HepG2 (cell line): ENCODE data around the gene GLIS2. TPM values are rescaled to one million over a fixed set of nuclear protein-coding genes. Genes with fewer than 3 reads are reported as not detected.
A peak's percentile ranks its signal among the peaks of the same experiment; 100 is the strongest.

Source experiments
- EZH2 ChIP-seq: conservative IDR thresholded peaks from 2 replicates; pipeline ENCODE4 v1.6.1; 2012; ENCODE audit warnings: mild to moderate bottlenecking, low read depth, low read length, moderate library complexity
- FOSL2 ChIP-seq: sonication (generic); formaldehyde crosslinking; IDR thresholded peaks from 2 replicates; pipeline ENCODE4 v1.4.0; 2020; ENCODE audit warnings: missing genetic modification reagents
- JDP2 ChIP-seq: sonication (generic); formaldehyde crosslinking; IDR thresholded peaks from 2 replicates; pipeline ENCODE4 v1.8.1; 2022; ENCODE audit warnings: missing genetic modification reagents, borderline replicate concordance
- JUNB ChIP-seq: sonication (generic); formaldehyde crosslinking; IDR thresholded peaks from 2 replicates; pipeline ENCODE4 v1.8.0; 2022; ENCODE audit warnings: missing genetic modification reagents, mild to moderate bottlenecking, borderline replicate concordance
- ZMYM3 ChIP-seq: sonication (generic); formaldehyde crosslinking; IDR thresholded peaks from 2 replicates; pipeline ENCODE4 v1.5.1; 2020; ENCODE audit warnings: mild to moderate bottlenecking, missing genetic modification reagents
- ZNF230 ChIP-seq: sonication (generic); formaldehyde crosslinking; IDR thresholded peaks from 2 replicates; pipeline ENCODE4 v1.4.0; 2020; ENCODE audit warnings: mild to moderate bottlenecking, missing genetic modification reagents
- ZNF33A ChIP-seq: sonication (generic); formaldehyde crosslinking; IDR thresholded peaks from 2 replicates; pipeline ENCODE4 v1.5.1; 2020; ENCODE audit warnings: missing genetic modification reagents, mild to moderate bottlenecking, moderate library complexity, borderline replicate concordance
- ZNF432 ChIP-seq: sonication (generic); formaldehyde crosslinking; IDR thresholded peaks from 2 replicates; pipeline ENCODE4 v1.5.0; 2020; ENCODE audit warnings: missing genetic modification reagents, mild to moderate bottlenecking, borderline replicate concordance
- ZNF496 ChIP-seq: sonication (generic); formaldehyde crosslinking; IDR thresholded peaks from 2 replicates; pipeline ENCODE4 v1.8.1; 2023; ENCODE audit warnings: mild to moderate bottlenecking, moderate library complexity, missing genetic modification reagents; ENCODE audit not compliant: insufficient replicate concordance
- ZNF605 ChIP-seq: sonication (generic); formaldehyde crosslinking; IDR thresholded peaks from 2 replicates; pipeline ENCODE4 v1.8.0; 2022; ENCODE audit warnings: mild to moderate bottlenecking, missing genetic modification reagents
- ZNF792 ChIP-seq: IDR thresholded peaks from 2 replicates; pipeline ENCODE4 v1.6.1; 2016
- polyA plus RNA-seq, 8 experiments: library from polyadenylated mRNA; depleted of rRNA in 3 of 8; stranded (reverse) in 7 of 8; unstranded in 1 of 8; fragments of >200 nt; fragmentation: Illumina TruSeq in 4 of 8; extraction: Trizol in 4 of 8; gene quantifications; 2 replicates each; pipeline versions ENCODE4 v1.2.1 to v1.2.3, GENCODE V29; 2011 to 2016; ENCODE audit warnings: low read depth in 4 of 8, missing spikeins in 1 of 8, mixed read lengths in 1 of 8; ENCODE audit not compliant: insufficient read depth in 1 of 8
- total RNA-seq, 5 experiments: library from RNA; depleted of rRNA; stranded (reverse); fragments of >200 nt; fragmentation: Illumina TruSeq; extraction: Trizol; gene quantifications; 2 replicates each; pipeline ENCODE4 v1.2.3, GENCODE V29; 2016; ENCODE audit warnings: low read depth in 1 of 5
- TF ChIP-seq, protein P1 (sequence below): sonication (generic); formaldehyde crosslinking; IDR thresholded peaks from 2 replicates; pipeline ENCODE4 v1.4.0; 2020; ENCODE audit warnings: mild to moderate bottlenecking, missing genetic modification reagents
- TF ChIP-seq, protein P2 (sequence below), 2 experiments: sonication (generic) in 1 of 2; formaldehyde crosslinking in 1 of 2; IDR thresholded peaks; 2 replicates each; pipeline versions ENCODE4 v1.4.0 to v1.6.1; 2018 to 2020; ENCODE audit warnings: missing genetic modification reagents in 2 of 2, borderline replicate concordance in 1 of 2, low read depth in 1 of 2, mild to moderate bottlenecking in 1 of 2, missing biosample characterization in 1 of 2
- TF ChIP-seq, protein P3 (sequence below): sonication (generic); formaldehyde crosslinking; IDR thresholded peaks from 2 replicates; pipeline ENCODE4 v1.4.0; 2020; ENCODE audit warnings: missing genetic modification reagents, mild to moderate bottlenecking, borderline replicate concordance
- TF ChIP-seq, protein P4 (sequence below): sonication (generic); formaldehyde crosslinking; IDR thresholded peaks from 2 replicates; pipeline ENCODE4 v1.4.0; 2020; ENCODE audit warnings: missing genetic modification reagents
- TF ChIP-seq, protein P5 (sequence below): sonication (generic); formaldehyde crosslinking; IDR thresholded peaks from 2 replicates; pipeline ENCODE4 v1.9.0; 2022; ENCODE audit warnings: low read depth, missing genetic modification reagents
- TF ChIP-seq, protein P6 (sequence below): sonication (generic); formaldehyde crosslinking; conservative IDR thresholded peaks from 2 replicates; pipeline ENCODE4 v1.4.0; 2020; ENCODE audit warnings: missing genetic modification reagents

Gene GLIS2
- total and polyA plus RNA-seq, 2 of the 13 experiments (the other 11 are each of a cell fraction or from before 2014, with no cell fraction given): 0.28 to 0.29 TPM

DNA sequence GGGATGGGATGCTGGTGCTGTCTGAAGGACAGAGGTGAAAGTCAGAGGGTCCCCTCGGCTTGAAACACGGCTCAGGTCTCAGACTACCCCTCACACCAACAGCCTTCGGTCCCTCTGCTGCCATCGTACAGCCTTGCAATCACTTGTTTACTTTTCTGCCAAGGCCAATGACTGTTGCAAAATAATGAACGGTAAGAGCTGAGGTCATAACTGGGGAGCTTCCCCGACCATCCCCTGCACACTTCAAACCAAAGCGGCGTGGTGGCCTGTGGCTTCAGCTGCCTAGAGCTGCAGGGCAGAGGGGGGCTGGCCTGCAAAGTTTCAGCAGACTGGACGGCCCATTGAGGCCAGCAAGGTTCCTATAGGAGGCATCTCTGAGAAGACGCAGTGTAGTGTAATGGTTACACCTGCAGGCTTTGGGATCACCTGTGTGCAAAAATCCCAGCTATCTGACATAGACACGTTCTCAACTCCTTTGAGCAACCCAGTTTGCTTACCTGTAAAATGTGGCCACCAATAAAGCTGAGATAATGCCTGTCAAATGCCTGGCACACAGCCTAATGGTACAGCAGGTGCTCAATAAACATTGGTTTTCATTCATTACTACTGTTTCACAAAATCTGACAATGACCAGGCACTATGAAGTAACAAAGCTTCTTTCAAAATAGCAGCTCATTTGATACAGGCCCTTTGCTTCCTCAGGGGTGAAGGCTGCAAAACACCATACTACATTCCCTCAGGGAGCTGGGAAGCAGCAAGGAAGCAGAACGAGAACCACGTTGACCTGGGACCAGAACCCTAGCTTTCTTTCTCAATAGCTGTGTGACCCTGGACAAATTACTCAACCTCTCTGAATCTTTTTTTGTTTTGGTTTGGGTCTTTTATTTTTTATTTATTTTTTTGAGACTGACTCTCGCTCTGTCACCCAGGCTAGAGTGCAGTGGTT, 30.2 kb downstream of the GLIS2 start (continued):
- TF ChIP-seq, protein P1, sequence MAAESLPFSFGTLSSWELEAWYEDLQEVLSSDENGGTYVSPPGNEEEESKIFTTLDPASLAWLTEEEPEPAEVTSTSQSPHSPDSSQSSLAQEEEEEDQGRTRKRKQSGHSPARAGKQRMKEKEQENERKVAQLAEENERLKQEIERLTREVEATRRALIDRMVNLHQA (CRISPR knock-in tag): no peak
- TF ChIP-seq ZNF432: no peak
- TF ChIP-seq, protein P2, sequence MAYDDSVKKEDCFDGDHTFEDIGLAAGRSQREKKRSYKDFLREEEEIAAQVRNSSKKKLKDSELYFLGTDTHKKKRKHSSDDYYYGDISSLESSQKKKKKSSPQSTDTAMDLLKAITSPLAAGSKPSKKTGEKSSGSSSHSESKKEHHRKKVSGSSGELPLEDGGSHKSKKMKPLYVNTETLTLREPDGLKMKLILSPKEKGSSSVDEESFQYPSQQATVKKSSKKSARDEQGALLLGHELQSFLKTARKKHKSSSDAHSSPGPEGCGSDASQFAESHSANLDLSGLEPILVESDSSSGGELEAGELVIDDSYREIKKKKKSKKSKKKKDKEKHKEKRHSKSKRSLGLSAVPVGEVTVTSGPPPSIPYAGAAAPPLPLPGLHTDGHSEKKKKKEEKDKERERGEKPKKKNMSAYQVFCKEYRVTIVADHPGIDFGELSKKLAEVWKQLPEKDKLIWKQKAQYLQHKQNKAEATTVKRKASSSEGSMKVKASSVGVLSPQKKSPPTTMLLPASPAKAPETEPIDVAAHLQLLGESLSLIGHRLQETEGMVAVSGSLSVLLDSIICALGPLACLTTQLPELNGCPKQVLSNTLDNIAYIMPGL (CRISPR knock-in tag; IDR thresholded peaks at IDR 0.05; ENCODE audit: borderline replicate concordance in 1 of 2, low read depth in 1 of 2): peak in 1 of 2 experiments; percentile 50; a peak in 1 of 4 replicates
- TF ChIP-seq ZNF230: peak; percentile 29; the same call in 1 of the 2 replicates
- TF ChIP-seq ZNF33A (CRISPR knock-in tag): no peak
- peak; percentile 84; the same call in 1 of the 2 replicates for TF ChIP-seq ZNF792
- TF ChIP-seq JUNB (CRISPR knock-in tag): no peak; the same call in 1 of the 2 replicates
- no peak for TF ChIP-seq ZNF605 (CRISPR knock-in tag)
- TF ChIP-seq JDP2: no peak
- no peak for TF ChIP-seq ZNF496
- TF ChIP-seq, protein P3, sequence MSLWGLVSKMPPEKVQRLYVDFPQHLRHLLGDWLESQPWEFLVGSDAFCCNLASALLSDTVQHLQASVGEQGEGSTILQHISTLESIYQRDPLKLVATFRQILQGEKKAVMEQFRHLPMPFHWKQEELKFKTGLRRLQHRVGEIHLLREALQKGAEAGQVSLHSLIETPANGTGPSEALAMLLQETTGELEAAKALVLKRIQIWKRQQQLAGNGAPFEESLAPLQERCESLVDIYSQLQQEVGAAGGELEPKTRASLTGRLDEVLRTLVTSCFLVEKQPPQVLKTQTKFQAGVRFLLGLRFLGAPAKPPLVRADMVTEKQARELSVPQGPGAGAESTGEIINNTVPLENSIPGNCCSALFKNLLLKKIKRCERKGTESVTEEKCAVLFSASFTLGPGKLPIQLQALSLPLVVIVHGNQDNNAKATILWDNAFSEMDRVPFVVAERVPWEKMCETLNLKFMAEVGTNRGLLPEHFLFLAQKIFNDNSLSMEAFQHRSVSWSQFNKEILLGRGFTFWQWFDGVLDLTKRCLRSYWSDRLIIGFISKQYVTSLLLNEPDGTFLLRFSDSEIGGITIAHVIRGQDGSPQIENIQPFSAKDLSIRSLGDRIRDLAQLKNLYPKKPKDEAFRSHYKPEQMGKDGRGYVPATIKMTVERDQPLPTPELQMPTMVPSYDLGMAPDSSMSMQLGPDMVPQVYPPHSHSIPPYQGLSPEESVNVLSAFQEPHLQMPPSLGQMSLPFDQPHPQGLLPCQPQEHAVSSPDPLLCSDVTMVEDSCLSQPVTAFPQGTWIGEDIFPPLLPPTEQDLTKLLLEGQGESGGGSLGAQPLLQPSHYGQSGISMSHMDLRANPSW (CRISPR knock-in tag): no peak
- TF ChIP-seq, protein P4, sequence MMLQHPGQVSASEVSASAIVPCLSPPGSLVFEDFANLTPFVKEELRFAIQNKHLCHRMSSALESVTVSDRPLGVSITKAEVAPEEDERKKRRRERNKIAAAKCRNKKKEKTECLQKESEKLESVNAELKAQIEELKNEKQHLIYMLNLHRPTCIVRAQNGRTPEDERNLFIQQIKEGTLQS (CRISPR knock-in tag): peak; percentile 82
- TF ChIP-seq, protein P5, sequence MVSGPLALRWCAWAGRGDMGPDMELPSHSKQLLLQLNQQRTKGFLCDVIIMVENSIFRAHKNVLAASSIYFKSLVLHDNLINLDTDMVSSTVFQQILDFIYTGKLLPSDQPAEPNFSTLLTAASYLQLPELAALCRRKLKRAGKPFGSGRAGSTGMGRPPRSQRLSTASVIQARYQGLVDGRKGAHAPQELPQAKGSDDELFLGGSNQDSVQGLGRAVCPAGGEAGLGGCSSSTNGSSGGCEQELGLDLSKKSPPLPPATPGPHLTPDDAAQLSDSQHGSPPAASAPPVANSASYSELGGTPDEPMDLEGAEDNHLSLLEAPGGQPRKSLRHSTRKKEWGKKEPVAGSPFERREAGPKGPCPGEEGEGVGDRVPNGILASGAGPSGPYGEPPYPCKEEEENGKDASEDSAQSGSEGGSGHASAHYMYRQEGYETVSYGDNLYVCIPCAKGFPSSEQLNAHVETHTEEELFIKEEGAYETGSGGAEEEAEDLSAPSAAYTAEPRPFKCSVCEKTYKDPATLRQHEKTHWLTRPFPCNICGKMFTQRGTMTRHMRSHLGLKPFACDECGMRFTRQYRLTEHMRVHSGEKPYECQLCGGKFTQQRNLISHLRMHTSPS (CRISPR knock-in tag): peak; percentile 68
- TF ChIP-seq EZH2: no peak
- TF ChIP-seq, protein P6, sequence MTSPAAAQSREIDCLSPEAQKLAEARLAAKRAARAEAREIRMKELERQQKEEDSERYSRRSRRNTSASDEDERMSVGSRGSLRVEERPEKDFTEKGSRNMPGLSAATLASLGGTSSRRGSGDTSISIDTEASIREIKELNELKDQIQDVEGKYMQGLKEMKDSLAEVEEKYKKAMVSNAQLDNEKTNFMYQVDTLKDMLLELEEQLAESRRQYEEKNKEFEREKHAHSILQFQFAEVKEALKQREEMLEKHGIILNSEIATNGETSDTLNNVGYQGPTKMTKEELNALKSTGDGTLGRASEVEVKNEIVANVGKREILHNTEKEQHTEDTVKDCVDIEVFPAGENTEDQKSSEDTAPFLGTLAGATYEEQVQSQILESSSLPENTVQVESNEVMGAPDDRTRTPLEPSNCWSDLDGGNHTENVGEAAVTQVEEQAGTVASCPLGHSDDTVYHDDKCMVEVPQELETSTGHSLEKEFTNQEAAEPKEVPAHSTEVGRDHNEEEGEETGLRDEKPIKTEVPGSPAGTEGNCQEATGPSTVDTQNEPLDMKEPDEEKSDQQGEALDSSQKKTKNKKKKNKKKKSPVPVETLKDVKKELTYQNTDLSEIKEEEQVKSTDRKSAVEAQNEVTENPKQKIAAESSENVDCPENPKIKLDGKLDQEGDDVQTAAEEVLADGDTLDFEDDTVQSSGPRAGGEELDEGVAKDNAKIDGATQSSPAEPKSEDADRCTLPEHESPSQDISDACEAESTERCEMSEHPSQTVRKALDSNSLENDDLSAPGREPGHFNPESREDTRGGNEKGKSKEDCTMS (CRISPR knock-in tag): no peak
- TF ChIP-seq FOSL2 (CRISPR knock-in tag): peak; percentile 91
- TF ChIP-seq ZMYM3 (CRISPR knock-in tag): peak; percentile 10; the same call in 1 of the 2 replicates
